Measurements from ENCODE around the gene RHOB.

The RHOB gene

DNA sequence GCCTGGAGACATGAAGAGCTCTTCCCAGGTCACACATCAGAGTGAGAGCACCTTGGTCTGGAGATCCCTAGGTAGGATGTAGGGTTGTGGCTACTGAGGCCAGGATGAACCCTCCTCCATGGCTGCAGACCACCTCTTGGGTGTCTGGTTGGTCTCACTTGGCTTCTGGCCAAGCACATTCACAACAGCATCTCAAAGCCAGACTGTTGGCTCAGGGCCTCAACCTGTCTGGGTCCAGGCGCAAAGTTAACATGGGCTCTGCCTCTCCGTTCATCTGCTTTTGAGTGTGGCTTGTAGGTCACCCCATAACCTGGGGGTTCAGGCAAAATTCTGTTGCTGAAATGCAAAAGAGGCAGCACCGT lies 40.1 kb downstream of the RHOB start:
- TF ChIP-seq, protein P1, sequence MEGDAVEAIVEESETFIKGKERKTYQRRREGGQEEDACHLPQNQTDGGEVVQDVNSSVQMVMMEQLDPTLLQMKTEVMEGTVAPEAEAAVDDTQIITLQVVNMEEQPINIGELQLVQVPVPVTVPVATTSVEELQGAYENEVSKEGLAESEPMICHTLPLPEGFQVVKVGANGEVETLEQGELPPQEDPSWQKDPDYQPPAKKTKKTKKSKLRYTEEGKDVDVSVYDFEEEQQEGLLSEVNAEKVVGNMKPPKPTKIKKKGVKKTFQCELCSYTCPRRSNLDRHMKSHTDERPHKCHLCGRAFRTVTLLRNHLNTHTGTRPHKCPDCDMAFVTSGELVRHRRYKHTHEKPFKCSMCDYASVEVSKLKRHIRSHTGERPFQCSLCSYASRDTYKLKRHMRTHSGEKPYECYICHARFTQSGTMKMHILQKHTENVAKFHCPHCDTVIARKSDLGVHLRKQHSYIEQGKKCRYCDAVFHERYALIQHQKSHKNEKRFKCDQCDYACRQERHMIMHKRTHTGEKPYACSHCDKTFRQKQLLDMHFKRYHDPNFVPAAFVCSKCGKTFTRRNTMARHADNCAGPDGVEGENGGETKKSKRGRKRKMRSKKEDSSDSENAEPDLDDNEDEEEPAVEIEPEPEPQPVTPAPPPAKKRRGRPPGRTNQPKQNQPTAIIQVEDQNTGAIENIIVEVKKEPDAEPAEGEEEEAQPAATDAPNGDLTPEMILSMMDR (IDR thresholded peaks at IDR 0.05): no peak
- no peaks in the 10 kb centered on the region for H3K9me3 ChIP-seq
- intact Hi-C loops (cut with DNase I; ENCODE audit: low total_unique reads): no loop called here
- H3K4me3 ChIP-seq: no peak overlapping the region
- no peak overlapping the region for H3K27ac ChIP-seq
- H3K27me3 ChIP-seq: no peaks in the 10 kb centered on the region
- H3K4me1 ChIP-seq: peaks cover 0 to 36% (median 21%) of the 10 kb centered on the region in 4 donors
- peak; percentile 18 to 52 for DNase-seq
- no peaks in the 10 kb centered on the region for H3K36me3 ChIP-seq

- TF ChIP-seq, protein P1 (IDR thresholded peaks at IDR 0.05): no peak
- DNase-seq: peak; percentile 9 to 54
- no peaks in the 10 kb centered on the region for H3K27me3 ChIP-seq
- H3K36me3 ChIP-seq: no peaks in the 10 kb centered on the region
- intact Hi-C loops (cut with DNase I; ENCODE audit: low total_unique reads): no loop called here
- H3K4me3 ChIP-seq: no peak overlapping the region
- no peak overlapping the region for H3K27ac ChIP-seq
- H3K4me1 ChIP-seq: peaks cover 0 to 33% (median 16%) of the 10 kb centered on the region in 4 donors
- no peaks in the 10 kb centered on the region for H3K9me3 ChIP-seq
These were observed 40.7 kb downstream of the RHOB start for GRCh38 chr2:20487392-20488174.

GRCh38 chr2:20488201-20488641 lies 41.3 kb downstream of the RHOB start:
- peak; percentile 8 to 43 for DNase-seq
- Histone ChIP-seq H3K27me3 (no peaks in the 10 kb centered on the region), H3K4me3 (no peak overlapping the region), H3K4me1 (peaks cover 0 to 27% (median 10%) of the 10 kb centered on the region in 4 donors), H3K36me3 (no peaks in the 10 kb centered on the region), H3K9me3 (no peaks in the 10 kb centered on the region), H3K27ac (peak overlapping the region in 1 of 2 donors; percentile 9)
- intact Hi-C loops (cut with DNase I; ENCODE audit: low total_unique reads): no loop called here
- TF ChIP-seq, protein P1 (IDR thresholded peaks at IDR 0.05): no peak

DNA sequence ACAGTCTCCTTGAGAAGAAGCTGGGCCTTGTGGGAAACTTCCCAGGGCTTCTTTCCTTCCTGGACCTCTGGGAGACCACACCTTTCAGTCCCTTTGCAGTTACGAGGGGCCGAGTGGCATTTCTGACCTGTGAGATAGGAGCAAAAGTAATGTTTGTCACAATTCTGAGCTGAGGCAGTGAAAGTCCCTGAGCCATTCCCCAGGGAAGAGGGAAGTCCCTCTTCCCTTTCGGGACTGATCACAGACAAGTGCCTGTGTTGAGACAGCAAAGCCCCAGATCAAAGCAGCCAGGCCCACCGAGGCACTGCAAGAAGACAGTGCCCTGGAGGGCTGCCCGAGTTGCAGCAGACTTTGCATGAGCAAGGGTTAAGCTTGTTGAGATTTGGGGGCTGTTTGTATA lies 41.9 kb downstream of the RHOB start:
- DNase-seq: peak; percentile 16 to 28
- TF ChIP-seq, protein P1 (IDR thresholded peaks at IDR 0.05): no peak
- Histone ChIP-seq H3K36me3 (no peaks in the 10 kb centered on the region), H3K9me3 (no peaks in the 10 kb centered on the region), H3K4me1 (peaks cover 0 to 22% (median 6%) of the 10 kb centered on the region in 4 donors), H3K4me3 (no peak overlapping the region), H3K27me3 (no peaks in the 10 kb centered on the region), H3K27ac (peak overlapping the region in 1 of 2 donors; percentile 9)
- intact Hi-C loops (cut with DNase I; ENCODE audit: low total_unique reads): no loop called here

DNA sequence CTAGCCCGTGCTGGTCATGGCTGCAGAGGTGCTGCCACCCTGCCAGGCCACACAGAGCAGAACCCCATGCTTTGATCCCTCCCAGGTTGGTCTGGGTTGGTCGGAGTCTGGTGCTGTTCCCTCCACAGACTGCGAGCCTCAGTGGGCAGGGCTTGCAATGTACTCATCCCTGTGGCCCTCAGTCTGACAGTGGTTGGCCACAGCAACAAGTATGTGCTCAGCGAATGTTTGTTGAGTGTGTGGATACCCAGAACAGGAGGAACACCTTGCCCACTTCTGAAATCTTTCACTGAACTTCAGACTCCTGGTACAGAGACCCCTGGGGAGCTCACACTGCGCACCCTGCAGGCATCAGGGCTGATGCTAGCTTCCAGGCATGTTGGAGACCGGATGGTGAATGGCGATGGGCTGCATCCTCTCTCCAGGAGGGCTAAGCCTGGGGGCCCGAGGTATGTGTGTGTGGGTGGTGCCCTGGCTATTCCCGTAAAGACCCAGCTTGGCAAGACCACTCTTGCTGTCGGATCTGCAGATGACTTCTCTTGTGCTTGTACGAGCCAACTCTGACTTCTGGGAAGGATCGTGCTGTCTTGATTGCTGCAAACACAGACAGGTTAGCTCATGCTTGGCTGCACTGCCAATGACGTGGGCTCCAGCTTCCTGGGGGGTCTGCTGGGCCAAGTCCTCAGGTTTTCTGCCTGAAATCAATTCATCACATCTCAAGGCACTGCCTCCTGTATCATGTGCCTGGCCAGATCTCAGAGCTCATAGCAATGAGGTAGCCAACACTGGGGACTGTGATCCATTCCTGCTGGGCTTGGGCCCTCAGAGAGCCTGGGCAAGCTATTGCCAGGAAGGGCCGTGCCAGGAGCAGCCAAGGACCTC lies 43.7 kb downstream of the RHOB start:
- peak; percentile 77 for DNase-seq
- Histone ChIP-seq H3K36me3 (no peaks in the 10 kb centered on the region), H3K27me3 (no peaks in the 10 kb centered on the region), H3K9me3 (no peaks in the 10 kb centered on the region), H3K4me3 (no peak overlapping the region), H3K4me1 (peaks cover 0 to 14% (median 0%) of the 10 kb centered on the region in 4 donors), H3K27ac (peak overlapping the region in 1 of 2 donors; percentile 2)
- TF ChIP-seq, protein P1 (IDR thresholded peaks at IDR 0.05): no peak
- intact Hi-C loops (cut with DNase I; ENCODE audit: low total_unique reads): no loop called here
